ENCODE measurements around the gene EMILIN1.

- no peak for TF ChIP-seq EZH2 (IDR thresholded peaks at IDR 0.05)
- TF ChIP-seq POLR2AphosphoS5 (IDR thresholded peaks at IDR 0.05; ENCODE audit: borderline replicate concordance, low read depth, low read length): no peak
- no peak for TF ChIP-seq FOXP2 (optimal IDR thresholded peaks at IDR 0.05; ENCODE audit: control extremely low read depth, extremely low read length, insufficient read depth)
These were observed 1.7 kb downstream of the EMILIN1 start for GRCh38 chr2:27080140-27080469.
